Loucy (cell line): Measurements from ENCODE around the gene MED26.

Experiments used
- H2AFZ ChIP-seq: fragments of 200-600 bp; sonication (generic); 2 replicates; pipeline ENCODE4 v1.6.0; 2016; ENCODE audit warnings: antibody characterized with exemption, mild to moderate bottlenecking, low read length, moderate library complexity
- H3F3A ChIP-seq: fragments of 200-600 bp; 2 replicates; pipeline ENCODE4 v1.6.0; 2016; ENCODE audit warnings: antibody characterized with exemption, low read depth, mild to moderate bottlenecking
- H3K27me3 ChIP-seq: fragments of 200-600 bp; sonication (generic); 2 replicates; pipeline ENCODE4 v1.6.1; 2014; ENCODE audit warnings: low read length, mild to moderate bottlenecking; ENCODE audit not compliant: insufficient read depth, poor library complexity, severe bottlenecking
- H3K36me3 ChIP-seq: fragments of 200-600 bp; sonication (generic); 2 replicates; pipeline ENCODE4 v1.6.1; 2016; ENCODE audit warnings: low read length; ENCODE audit not compliant: insufficient read depth
- H3K4me1 ChIP-seq: fragments of 200-600 bp; sonication (generic); 2 replicates; pipeline ENCODE4 v1.5.1; 2014; ENCODE audit warnings: low read length, mild to moderate bottlenecking; ENCODE audit not compliant: insufficient read depth, poor library complexity, severe bottlenecking
- H3K4me2 ChIP-seq: fragments of 200-600 bp; sonication (generic); 2 replicates; pipeline ENCODE4 v1.6.0; 2014; ENCODE audit warnings: antibody characterized with exemption, low read length, low read depth, mild to moderate bottlenecking; ENCODE audit not compliant: poor library complexity, severe bottlenecking
- H3K4me3 ChIP-seq: fragments of 200-600 bp; sonication (generic); 2 replicates; pipeline ENCODE4 v1.5.1; 2014; ENCODE audit warnings: low read length, mild to moderate bottlenecking, mixed read lengths; ENCODE audit not compliant: poor library complexity, severe bottlenecking
- H3K79me2 ChIP-seq: fragments of 200-600 bp; sonication (generic); 2 replicates; pipeline ENCODE4 v1.6.1; 2014; ENCODE audit warnings: low read length; ENCODE audit not compliant: insufficient read depth
- H3K9ac ChIP-seq: fragments of 200-600 bp; sonication (generic); 2 replicates; pipeline ENCODE4 v1.6.0; 2014; ENCODE audit warnings: mild to moderate bottlenecking, low read depth, low read length, moderate library complexity; ENCODE audit not compliant: poor library complexity, severe bottlenecking
- H3K9me2 ChIP-seq: fragments of 200-600 bp; sonication (generic); replicated peaks from 2 replicates; pipeline ENCODE4 v1.6.1; 2016; ENCODE audit warnings: low read depth, low read length, mixed read lengths
- H3K9me3 ChIP-seq: fragments of 200-600 bp; sonication (generic); 2 replicates; pipeline ENCODE4 v1.6.1; 2014; ENCODE audit warnings: mild to moderate bottlenecking, antibody characterized with exemption, low read length, low read depth; ENCODE audit not compliant: insufficient read depth
- H4K20me1 ChIP-seq: fragments of 200-600 bp; sonication (generic); 2 replicates; pipeline ENCODE4 v1.6.0; 2014; ENCODE audit warnings: antibody characterized with exemption, low read length, mild to moderate bottlenecking; ENCODE audit not compliant: insufficient read depth, poor library complexity, severe bottlenecking
- CTCF ChIP-seq: fragments of 200-600 bp; sonication (generic); conservative IDR thresholded peaks from 2 replicates; pipeline ENCODE4 v1.5.1; 2014; ENCODE audit warnings: mild to moderate bottlenecking, antibody characterized with exemption, low read length
- EZH2phosphoT487 ChIP-seq: fragments of 200-600 bp; IDR thresholded peaks from 2 replicates; pipeline ENCODE4 v1.6.1; 2018; ENCODE audit warnings: antibody characterized with exemption, mild to moderate bottlenecking, moderate library complexity, borderline replicate concordance

MED26 gene

GRCh38 chr19:16638666-16639065 lies 10.7 kb upstream of the MED26 start:
- Histone ChIP-seq H3K9me2 (no peaks in the 10 kb centered on the region), H4K20me1 (peaks cover 10% of the 10 kb centered on the region), H3K4me1 (peaks cover 9% of the 10 kb centered on the region), H3K9me3 (no peaks in the 10 kb centered on the region), H3K36me3 (peaks cover 44% of the 10 kb centered on the region; the same call in 1 of the 2 replicates), H3F3A (no peaks in the 10 kb centered on the region), H3K4me3 (no peak overlapping the region), H3K4me2 (no peak overlapping the region), H3K9ac (no peak overlapping the region), H3K27me3 (no peaks in the 10 kb centered on the region), H3K79me2 (peaks cover 38% of the 10 kb centered on the region; the same call in 1 of the 2 replicates), H2AFZ (no peak overlapping the region)
- TF ChIP-seq CTCF (no peak), EZH2phosphoT487 (no peak)

DNA sequence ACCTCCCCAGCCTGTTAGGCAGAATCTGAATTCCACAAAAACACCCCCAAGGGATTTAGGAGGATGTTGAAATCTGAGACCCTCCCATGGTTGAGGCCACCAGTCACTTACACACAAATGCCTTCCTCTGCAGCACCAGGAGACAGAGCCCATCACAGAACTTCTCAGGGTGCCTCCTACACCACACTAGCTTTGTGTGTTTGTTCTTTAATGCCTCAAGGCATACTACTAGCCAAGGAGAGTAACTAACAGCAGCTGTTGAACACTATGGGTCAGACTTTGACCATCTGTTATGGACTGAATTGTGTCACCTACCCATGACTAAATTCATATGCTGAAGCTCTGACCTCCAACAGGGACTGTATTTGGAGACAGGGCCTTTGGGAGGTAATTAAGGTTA lies 9.5 kb upstream of the MED26 start:
- H2AFZ ChIP-seq: no peak overlapping the region
- no peaks in the 10 kb centered on the region for H3K9me3 ChIP-seq
- peaks cover 31% of the 10 kb centered on the region; the same call in 1 of the 2 replicates for H3K79me2 ChIP-seq
- no peak overlapping the region for H3K9ac ChIP-seq
- no peaks in the 10 kb centered on the region for H3K27me3 ChIP-seq
- peaks cover 6% of the 10 kb centered on the region for H4K20me1 ChIP-seq
- H3K9me2 ChIP-seq: no peaks in the 10 kb centered on the region
- H3K4me3 ChIP-seq: no peak overlapping the region
- peaks cover 9% of the 10 kb centered on the region for H3K4me1 ChIP-seq
- H3F3A ChIP-seq: no peaks in the 10 kb centered on the region
- H3K36me3 ChIP-seq: peaks cover 39% of the 10 kb centered on the region; the same call in 1 of the 2 replicates
- no peak overlapping the region for H3K4me2 ChIP-seq
- TF ChIP-seq CTCF (no peak), EZH2phosphoT487 (no peak)

DNA sequence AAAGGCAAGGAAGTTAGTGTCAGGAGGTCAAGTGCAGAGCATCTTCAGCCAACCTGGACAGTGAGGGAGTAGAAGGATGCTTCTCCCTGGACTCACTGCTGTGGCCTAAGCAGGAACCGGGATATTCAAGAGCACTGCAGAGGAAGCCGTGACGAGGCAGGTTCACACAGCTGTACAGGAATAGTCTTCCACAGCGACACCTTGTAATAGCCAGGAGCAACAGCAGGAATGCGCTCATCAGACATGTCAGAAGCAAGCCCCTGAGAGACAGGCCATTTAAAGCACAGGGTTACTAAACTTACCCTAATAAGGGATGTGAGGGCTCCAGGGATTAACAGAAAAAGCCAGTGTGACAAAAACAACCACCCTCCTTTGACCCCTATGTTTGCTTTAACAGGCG lies 3.5 kb upstream of the MED26 start:
- Histone ChIP-seq H3F3A (peaks cover 6% of the 10 kb centered on the region; the same call in 1 of the 2 replicates), H3K27me3 (no peaks in the 10 kb centered on the region), H3K9ac (no peak overlapping the region), H3K4me3 (no peak overlapping the region), H3K4me2 (no peak overlapping the region), H3K4me1 (peaks cover 10% of the 10 kb centered on the region), H3K36me3 (peaks cover 26% of the 10 kb centered on the region; the same call in 1 of the 2 replicates), H3K9me2 (no peaks in the 10 kb centered on the region), H2AFZ (no peak overlapping the region), H4K20me1 (peaks cover 11% of the 10 kb centered on the region), H3K79me2 (peaks cover 16% of the 10 kb centered on the region), H3K9me3 (no peaks in the 10 kb centered on the region)
- TF ChIP-seq CTCF (no peak), EZH2phosphoT487 (no peak)
